ENCODE measurements around the gene DENND11.

DNA sequence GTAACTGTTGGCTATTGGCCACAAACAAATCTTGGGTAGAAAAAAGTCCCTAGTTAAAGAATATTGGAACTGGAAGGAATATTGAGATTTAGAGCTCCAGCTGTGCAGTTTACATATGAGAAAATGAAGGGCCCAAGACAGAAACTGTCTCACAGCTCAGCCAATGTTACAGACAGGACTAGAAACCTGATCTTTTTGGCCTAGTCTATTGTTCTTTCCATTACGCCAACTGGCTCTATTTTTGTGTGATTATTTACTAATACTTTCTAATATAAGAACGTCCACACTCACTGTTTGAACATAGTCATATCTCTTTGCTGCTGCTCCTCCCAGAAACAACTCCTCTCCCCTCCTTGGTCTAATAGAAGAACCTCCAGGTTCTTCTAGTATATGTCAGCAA, 7.4 kb upstream of the DENND11 start:
- TF ChIP-seq EP300 (IDR thresholded peaks at IDR 0.05; ENCODE audit: borderline replicate concordance in 1 of 2, low read depth in 1 of 2, low read length in 1 of 2): no peak
- TF ChIP-seq, protein P1, sequence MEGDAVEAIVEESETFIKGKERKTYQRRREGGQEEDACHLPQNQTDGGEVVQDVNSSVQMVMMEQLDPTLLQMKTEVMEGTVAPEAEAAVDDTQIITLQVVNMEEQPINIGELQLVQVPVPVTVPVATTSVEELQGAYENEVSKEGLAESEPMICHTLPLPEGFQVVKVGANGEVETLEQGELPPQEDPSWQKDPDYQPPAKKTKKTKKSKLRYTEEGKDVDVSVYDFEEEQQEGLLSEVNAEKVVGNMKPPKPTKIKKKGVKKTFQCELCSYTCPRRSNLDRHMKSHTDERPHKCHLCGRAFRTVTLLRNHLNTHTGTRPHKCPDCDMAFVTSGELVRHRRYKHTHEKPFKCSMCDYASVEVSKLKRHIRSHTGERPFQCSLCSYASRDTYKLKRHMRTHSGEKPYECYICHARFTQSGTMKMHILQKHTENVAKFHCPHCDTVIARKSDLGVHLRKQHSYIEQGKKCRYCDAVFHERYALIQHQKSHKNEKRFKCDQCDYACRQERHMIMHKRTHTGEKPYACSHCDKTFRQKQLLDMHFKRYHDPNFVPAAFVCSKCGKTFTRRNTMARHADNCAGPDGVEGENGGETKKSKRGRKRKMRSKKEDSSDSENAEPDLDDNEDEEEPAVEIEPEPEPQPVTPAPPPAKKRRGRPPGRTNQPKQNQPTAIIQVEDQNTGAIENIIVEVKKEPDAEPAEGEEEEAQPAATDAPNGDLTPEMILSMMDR (IDR thresholded peaks at IDR 0.05): no peak
- no peak for TF ChIP-seq REST (IDR thresholded peaks at IDR 0.05; ENCODE audit: low read depth, low read length)
- TF ChIP-seq, protein P2, sequence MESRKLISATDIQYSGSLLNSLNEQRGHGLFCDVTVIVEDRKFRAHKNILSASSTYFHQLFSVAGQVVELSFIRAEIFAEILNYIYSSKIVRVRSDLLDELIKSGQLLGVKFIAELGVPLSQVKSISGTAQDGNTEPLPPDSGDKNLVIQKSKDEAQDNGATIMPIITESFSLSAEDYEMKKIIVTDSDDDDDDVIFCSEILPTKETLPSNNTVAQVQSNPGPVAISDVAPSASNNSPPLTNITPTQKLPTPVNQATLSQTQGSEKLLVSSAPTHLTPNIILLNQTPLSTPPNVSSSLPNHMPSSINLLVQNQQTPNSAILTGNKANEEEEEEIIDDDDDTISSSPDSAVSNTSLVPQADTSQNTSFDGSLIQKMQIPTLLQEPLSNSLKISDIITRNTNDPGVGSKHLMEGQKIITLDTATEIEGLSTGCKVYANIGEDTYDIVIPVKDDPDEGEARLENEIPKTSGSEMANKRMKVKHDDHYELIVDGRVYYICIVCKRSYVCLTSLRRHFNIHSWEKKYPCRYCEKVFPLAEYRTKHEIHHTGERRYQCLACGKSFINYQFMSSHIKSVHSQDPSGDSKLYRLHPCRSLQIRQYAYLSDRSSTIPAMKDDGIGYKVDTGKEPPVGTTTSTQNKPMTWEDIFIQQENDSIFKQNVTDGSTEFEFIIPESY (IDR thresholded peaks at IDR 0.05; ENCODE audit: borderline replicate concordance, low read depth): no peak
- no peak for TF ChIP-seq POLR2AphosphoS5 (IDR thresholded peaks at IDR 0.05; ENCODE audit: low read depth, low read length)
- TF ChIP-seq FOXM1 (IDR thresholded peaks at IDR 0.05; ENCODE audit: low read depth): no peak

All from SK-N-SH (cell line).